Small intestine (tissue), 7 donors: ENCODE data around the gene SPG21. TPM values are rescaled to one million over a fixed set of nuclear protein-coding genes. Genes with fewer than 3 reads are reported as not detected.

Experiments used
- DNase-seq, 2 donors: peaks; one replicate each; pipeline versions ENCODE4 v3.0.0 to v3.0.0-alpha.2; 2013
- FAIRE-seq: peaks from 2 replicates; lab custom pipeline; 2012; peaks lifted over from hg19 to GRCh38; lab: Jason Lieb, UNC
- H3K27ac ChIP-seq, 3 donors: one replicate each; pipeline ENCODE4 v1.5.1; 2013; ENCODE audit warnings: low read length in 2 of 3, mild to moderate bottlenecking in 2 of 3, control low read depth in 1 of 3, inconsistent platforms in 1 of 3, low read depth in 1 of 3, moderate library complexity in 1 of 3
- H3K27me3 ChIP-seq, 3 donors: one replicate each; pipeline ENCODE4 v1.6.1; 2013; ENCODE audit warnings: low read length in 3 of 3, inconsistent platforms in 1 of 3; ENCODE audit not compliant: control insufficient read depth in 3 of 3, insufficient read depth in 3 of 3
- H3K36me3 ChIP-seq, 3 donors: one replicate each; pipeline ENCODE4 v1.6.1; 2013; ENCODE audit warnings: low read length in 3 of 3, inconsistent platforms in 1 of 3, low read depth in 1 of 3, mild to moderate bottlenecking in 1 of 3, moderate library complexity in 1 of 3; ENCODE audit not compliant: control insufficient read depth in 3 of 3, insufficient read depth in 2 of 3
- H3K4me1 ChIP-seq, 3 donors: one replicate each; pipeline ENCODE4 v1.6.1; 2013; ENCODE audit warnings: low read length in 2 of 3, inconsistent platforms in 1 of 3, low read depth in 1 of 3, mild to moderate bottlenecking in 1 of 3, moderate library complexity in 1 of 3; ENCODE audit not compliant: control insufficient read depth in 3 of 3, insufficient read depth in 2 of 3
- H3K4me3 ChIP-seq, 3 donors: one replicate each; pipeline ENCODE4 v1.5.1; 2013; ENCODE audit warnings: low read length in 3 of 3, control low read depth in 1 of 3, inconsistent platforms in 1 of 3, low read depth in 1 of 3, mild to moderate bottlenecking in 1 of 3, moderate library complexity in 1 of 3
- H3K9me3 ChIP-seq, 2 donors: one replicate each; pipeline ENCODE4 v1.6.1; 2013; ENCODE audit warnings: low read depth in 1 of 2, low read length in 1 of 2; ENCODE audit not compliant: control insufficient read depth in 2 of 2, insufficient read depth in 1 of 2
- WGBS, 3 donors: extraction: QIAGEN DNeasy Blood & Tissue Kit; methylation state at CpG; one replicate each; pipeline ENCODE4 v1.1.7; 2013; 5-methylcytosine and 5-hydroxymethylcytosine counted together
- polyA plus RNA-seq, 4 donors: library from polyadenylated mRNA; stranded (reverse) in 3 of 4; unstranded in 1 of 4; fragments of 200-250 nt in 3 of 4; fragments of 120-200 nt in 1 of 4; gene quantifications; one replicate each; pipeline versions ENCODE4 v1.2.1 to v1.2.3, GENCODE V29; 2013
- donor health status: healthy with polysubstance abuse.
- donor health status: control.
- donor health status: control.
- donor health status: Bipolar disorder and iron deficiency.
- donor health status: healthy.

Gene SPG21
- polyA plus RNA-seq, 4 donors = 58.1 to 163 (median 68.3) TPM

- Histone ChIP-seq H3K27ac (no peak overlapping the region), H3K9me3 (no peaks in the 10 kb centered on the region), H3K4me3 (no peak overlapping the region), H3K27me3 (peaks cover 0 to 6% (median 0%) of the 10 kb centered on the region in 3 donors), H3K36me3 (peaks cover 0 to 3% (median 0%) of the 10 kb centered on the region in 3 donors), H3K4me1 (no peaks in the 10 kb centered on the region)
- 86 to 94% (median 88%) methylated on average over 9 of the region's 9 CpGs for WGBS, 3 donors
- FAIRE-seq = no peak
- no peak for DNase-seq
Observed at GRCh38 chr15:64917211-64917610, 72.5 kb downstream of the SPG21 start.

GRCh38 chr15:64916365-64916764 lies 73.3 kb downstream of the SPG21 start:
- no peak for DNase-seq
- no peaks in the 10 kb centered on the region for H3K9me3 ChIP-seq
- no peak overlapping the region for H3K27ac ChIP-seq
- WGBS, 3 donors = 92 to 94% (median 94%) methylated on average over 2 of the region's 2 CpGs
- H3K4me1 ChIP-seq = peaks cover 0 to 2% (median 0%) of the 10 kb centered on the region in 3 donors
- no peak for FAIRE-seq
- H3K4me3 ChIP-seq = no peak overlapping the region
- H3K36me3 ChIP-seq = peaks cover 0 to 2% (median 0%) of the 10 kb centered on the region in 3 donors
- peaks cover 0 to 10% (median 0%) of the 10 kb centered on the region in 3 donors for H3K27me3 ChIP-seq

DNA sequence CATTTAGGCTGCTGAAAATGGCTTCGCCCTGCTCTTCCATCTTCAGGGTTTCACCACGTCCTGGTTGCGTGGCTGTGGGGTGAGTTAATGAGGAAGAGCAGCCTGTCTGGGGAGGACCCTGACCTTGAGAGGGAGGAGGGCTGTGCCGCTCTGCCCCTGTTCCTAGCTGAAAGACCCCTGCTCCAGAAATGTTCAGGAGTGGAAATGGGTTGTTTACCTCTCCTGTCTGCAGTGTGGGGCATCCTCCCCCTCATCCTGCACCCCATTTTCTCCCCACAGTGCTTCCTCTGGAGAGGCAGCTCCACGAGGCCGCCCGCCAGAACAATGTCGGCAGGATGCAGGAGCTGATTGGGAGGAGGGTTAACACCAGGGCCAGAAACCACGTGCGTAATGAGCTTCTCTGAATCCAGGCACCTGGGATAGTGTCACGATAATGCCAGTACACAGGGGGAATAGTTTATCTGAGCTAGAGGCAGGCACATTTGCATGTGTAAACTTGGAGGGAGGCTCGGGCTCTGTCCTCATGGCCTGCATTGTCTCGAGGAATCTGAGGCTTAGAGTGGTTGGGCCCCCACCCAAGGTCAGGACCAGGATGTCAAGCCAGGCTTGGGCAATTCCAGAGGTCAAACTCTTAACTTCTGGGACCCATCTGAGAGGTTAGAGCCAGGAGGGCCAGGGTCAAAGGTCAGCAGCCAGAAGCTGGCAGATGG lies 74.0 kb downstream of the SPG21 start:
- DNase-seq (no peak), FAIRE-seq (no peak)
- H3K4me1 ChIP-seq = peaks cover 0 to 4% (median 0%) of the 10 kb centered on the region in 3 donors
- WGBS, 3 donors = 59 to 65% (median 62%) methylated on average over 12 to 13 of the region's 13 CpGs
- no peaks in the 10 kb centered on the region for H3K9me3 ChIP-seq
- H3K27ac ChIP-seq = no peak overlapping the region
- H3K36me3 ChIP-seq = peaks cover 0 to 2% (median 0%) of the 10 kb centered on the region in 3 donors
- peaks cover 0 to 17% (median 0%) of the 10 kb centered on the region in 3 donors for H3K27me3 ChIP-seq
- H3K4me3 ChIP-seq = no peak overlapping the region

Other genes starting within 250 kb of the SPG21 start
- gene RBPMS2, start 214.3 kb downstream of the SPG21 start, polyA plus RNA-seq = 1 to 10 TPM in 3 of 4 donors, not detected in 1; 1.6 to 5.1 (median 4.1) TPM
- 10 to 100 TPM in 1 of 4 donors, 1 to 10 TPM in 1, under 1 TPM in 2; 0.45 to 11.7 (median 3.2) TPM for gene PIF1, start 164.3 kb downstream of the SPG21 start, polyA plus RNA-seq
- gene PLEKHO2, start 148.0 kb downstream of the SPG21 start, polyA plus RNA-seq = 10 to 100 TPM in 2 of 4 donors, 1 to 10 TPM in 2; 1.3 to 17.8 (median 11.3) TPM
- 1 to 10 TPM in 2 of 4 donors, under 1 TPM in 1, not detected in 1; 0.81 to 3.9 (median 1.7) TPM for gene ANKDD1A, start 78.0 kb downstream of the SPG21 start, polyA plus RNA-seq
- gene MTFMT, start 39.7 kb upstream of the SPG21 start, polyA plus RNA-seq = 10 to 100 TPM in 3 of 4 donors, 1 to 10 TPM in 1; 9.7 to 14.8 (median 12.9) TPM
- 100 to 1,000 TPM in 2 of 4 donors, 10 to 100 TPM in 2; 23.5 to 258 (median 162) TPM for gene SLC51B, start 55.5 kb upstream of the SPG21 start, polyA plus RNA-seq
- gene RASL12, start 78.1 kb upstream of the SPG21 start, polyA plus RNA-seq = 1 to 10 TPM in 3 of 4 donors, under 1 TPM in 1; 0.45 to 7.7 (median 2.2) TPM
- under 1 TPM in 2 of 4 donors, not detected in 2; 0.03 TPM for gene KBTBD13, start 86.8 kb upstream of the SPG21 start, polyA plus RNA-seq
- gene UBAP1L, start 125.3 kb upstream of the SPG21 start, polyA plus RNA-seq = 1 to 10 TPM; 1.5 to 5.8 (median 4.5) TPM
- 10 to 100 TPM in 3 of 4 donors, 1 to 10 TPM in 1; 8.4 to 20.5 (median 11.9) TPM for gene PDCD7, start 143.9 kb upstream of the SPG21 start, polyA plus RNA-seq
- gene CLPX, start 195.4 kb upstream of the SPG21 start, polyA plus RNA-seq = 10 to 100 TPM; 13.2 to 45.9 (median 18.4) TPM
- 1 to 10 TPM in 1 of 4 donors, under 1 TPM in 3; 0.67 to 8.7 (median 0.77) TPM for gene CILP, start 221.6 kb upstream of the SPG21 start, polyA plus RNA-seq